Astrocyte (in vitro differentiated cells and primary cell): ENCODE results near the gene LGMN. TPM values are rescaled to one million over a fixed set of nuclear protein-coding genes. Genes with fewer than 3 reads are reported as not detected.

Experiments
- DNase-seq: peaks from one replicate; pipeline ENCODE4 v3.0.0-alpha.2; 2010; ENCODE audit warnings: low read depth
- FAIRE-seq: peaks from 2 replicates; lab custom pipeline; 2011; peaks lifted over from hg19 to GRCh38; lab: Jason Lieb, UNC
- H2AFZ ChIP-seq: 2 replicates; pipeline ENCODE4 v1.6.0; 2012; ENCODE audit warnings: low read depth, low read length, inconsistent platforms
- H3K27ac ChIP-seq: 2 replicates; pipeline ENCODE4 v1.5.1; 2011; ENCODE audit warnings: low read depth, low read length, inconsistent platforms
- H3K27me3 ChIP-seq: 2 replicates; pipeline ENCODE4 v1.6.0; 2011; ENCODE audit warnings: low read length, inconsistent platforms; ENCODE audit not compliant: insufficient read depth
- H3K36me3 ChIP-seq: 2 replicates; pipeline ENCODE4 v1.5.1; 2011; ENCODE audit warnings: low read length, inconsistent platforms; ENCODE audit not compliant: insufficient read depth
- H3K4me1 ChIP-seq: 2 replicates; pipeline ENCODE4 v1.5.1; 2011; ENCODE audit warnings: low read length, inconsistent platforms; ENCODE audit not compliant: insufficient read depth
- H3K4me2 ChIP-seq: 2 replicates; pipeline ENCODE4 v1.6.0; 2012; ENCODE audit warnings: low read length, inconsistent platforms
- H3K4me3 ChIP-seq: 2 replicates; pipeline ENCODE4 v1.5.1; 2011; ENCODE audit warnings: low read depth, mild to moderate bottlenecking, low read length, inconsistent platforms; ENCODE audit not compliant: insufficient read depth
- H3K79me2 ChIP-seq: 2 replicates; pipeline ENCODE4 v1.6.0; 2012; ENCODE audit warnings: mild to moderate bottlenecking, low read length, inconsistent platforms; ENCODE audit not compliant: insufficient read depth
- H3K9ac ChIP-seq: 2 replicates; pipeline ENCODE4 v1.6.0; 2012; ENCODE audit warnings: mild to moderate bottlenecking, low read length, inconsistent platforms
- H3K9me3 ChIP-seq: 2 replicates; pipeline ENCODE4 v1.5.1; 2012; ENCODE audit warnings: low read depth, mild to moderate bottlenecking, low read length, inconsistent platforms; ENCODE audit not compliant: insufficient read depth
- H4K20me1 ChIP-seq: 2 replicates; pipeline ENCODE4 v1.6.0; 2012; ENCODE audit warnings: low read length, inconsistent platforms; ENCODE audit not compliant: insufficient read depth
- H3K27ac Mint-ChIP-seq: one replicate; pipeline ENCODE4 v1.8.0; 2021; ENCODE audit warnings: mild to moderate bottlenecking, mixed read lengths; ENCODE audit not compliant: unreplicated experiment
- H3K27me3 Mint-ChIP-seq: one replicate; pipeline ENCODE4 v1.8.0; 2021; ENCODE audit warnings: low read depth, mixed read lengths; ENCODE audit not compliant: unreplicated experiment
- H3K36me3 Mint-ChIP-seq: one replicate; pipeline ENCODE4 v1.8.0; 2021; ENCODE audit warnings: low read depth, mixed read lengths; ENCODE audit not compliant: unreplicated experiment
- H3K4me1 Mint-ChIP-seq: one replicate; pipeline ENCODE4 v1.8.0; 2021; ENCODE audit warnings: low read depth, mixed read lengths; ENCODE audit not compliant: unreplicated experiment
- H3K4me3 Mint-ChIP-seq: one replicate; pipeline ENCODE4 v1.8.0; 2021; ENCODE audit warnings: mild to moderate bottlenecking, moderate library complexity, mixed read lengths; ENCODE audit not compliant: unreplicated experiment
- H3K9me3 Mint-ChIP-seq: one replicate; pipeline ENCODE4 v1.8.0; 2021; ENCODE audit warnings: mild to moderate bottlenecking, mixed read lengths; ENCODE audit not compliant: unreplicated experiment
- CTCF ChIP-seq: IDR thresholded peaks from 2 replicates; pipeline ENCODE4 v1.5.1; 2011; ENCODE audit warnings: low read depth, mild to moderate bottlenecking, inconsistent platforms, low read length, moderate library complexity; ENCODE audit not compliant: insufficient read depth
- EZH2 ChIP-seq: IDR thresholded peaks from 2 replicates; pipeline ENCODE4 v1.6.1; 2012; ENCODE audit warnings: mild to moderate bottlenecking, low read length, inconsistent platforms; ENCODE audit not compliant: insufficient read depth
- total RNA-seq: library from RNA; stranded (reverse); gene quantifications from 2 replicates; pipeline ENCODE4 v1.2.1, GENCODE V29; 2021

LGMN gene
- total RNA-seq, 1 donor from 2014 or later: 232 TPM

- Histone ChIP-seq H3K79me2 (no peaks in the 10 kb centered on the region), H3K27me3 (no peaks in the 10 kb centered on the region), H2AFZ (no peak overlapping the region), H3K4me1 (peaks cover 9% of the 10 kb centered on the region), H3K9me3 (no peaks in the 10 kb centered on the region), H4K20me1 (peaks cover 8% of the 10 kb centered on the region), H3K4me2 (no peak overlapping the region), H3K36me3 (peaks cover 3% of the 10 kb centered on the region), H3K9ac (no peak overlapping the region), H3K27ac (no peak overlapping the region), H3K4me3 (no peak overlapping the region)
- no peak overlapping the region for H3K27ac Mint-ChIP-seq
- H3K4me3 Mint-ChIP-seq: no peak overlapping the region
- FAIRE-seq (no peak), DNase-seq (no peak)
- H3K4me1 Mint-ChIP-seq: peaks cover 4% of the 10 kb centered on the region
- peaks cover 45% of the 10 kb centered on the region for H3K36me3 Mint-ChIP-seq
- no peak for TF ChIP-seq EZH2
- TF ChIP-seq CTCF: no peak
- H3K9me3 Mint-ChIP-seq: peaks cover 5% of the 10 kb centered on the region
- H3K27me3 Mint-ChIP-seq: peaks cover 2% of the 10 kb centered on the region
Measured at GRCh38 chr14:92658684-92659083, 89.7 kb downstream of the LGMN start.

- no peak overlapping the region for H3K4me3 ChIP-seq
- FAIRE-seq (no peak), DNase-seq (no peak)
- Mint-ChIP-seq H3K27me3 (peaks cover 2% of the 10 kb centered on the region), H3K4me1 (peaks cover 4% of the 10 kb centered on the region), H3K4me3 (no peak overlapping the region), H3K36me3 (peaks cover 48% of the 10 kb centered on the region), H3K9me3 (peaks cover 5% of the 10 kb centered on the region), H3K27ac (no peak overlapping the region)
- no peak overlapping the region for H3K4me2 ChIP-seq
- H3K4me1 ChIP-seq: peaks cover 5% of the 10 kb centered on the region
- H3K79me2 ChIP-seq: no peaks in the 10 kb centered on the region
- no peaks in the 10 kb centered on the region for H3K9me3 ChIP-seq
- H3K9ac ChIP-seq: no peak overlapping the region
- no peak for TF ChIP-seq CTCF
- no peak for TF ChIP-seq EZH2
- no peak overlapping the region for H2AFZ ChIP-seq
- H3K36me3 ChIP-seq: peaks cover 3% of the 10 kb centered on the region
- H4K20me1 ChIP-seq: peaks cover 5% of the 10 kb centered on the region
- H3K27ac ChIP-seq: no peak overlapping the region
- H3K27me3 ChIP-seq: no peaks in the 10 kb centered on the region
Measured at GRCh38 chr14:92658160-92658559, 90.3 kb downstream of the LGMN start.

GRCh38 chr14:92657457-92658142 is 90.8 kb downstream of the LGMN start:
- H3K4me2 ChIP-seq: no peak overlapping the region
- FAIRE-seq (no peak), DNase-seq (no peak)
- Mint-ChIP-seq H3K36me3 (peaks cover 47% of the 10 kb centered on the region), H3K27me3 (peaks cover 2% of the 10 kb centered on the region), H3K27ac (no peak overlapping the region), H3K9me3 (peaks cover 2% of the 10 kb centered on the region), H3K4me1 (peaks cover 4% of the 10 kb centered on the region), H3K4me3 (no peak overlapping the region)
- H3K79me2 ChIP-seq: no peaks in the 10 kb centered on the region
- no peak overlapping the region for H3K27ac ChIP-seq
- H3K4me3 ChIP-seq: no peak overlapping the region
- H3K9ac ChIP-seq: no peak overlapping the region
- no peaks in the 10 kb centered on the region for H3K9me3 ChIP-seq
- no peak for TF ChIP-seq CTCF
- no peak for TF ChIP-seq EZH2
- no peak overlapping the region for H2AFZ ChIP-seq
- peaks cover 5% of the 10 kb centered on the region for H4K20me1 ChIP-seq
- H3K36me3 ChIP-seq: peaks cover 3% of the 10 kb centered on the region
- peaks cover 2% of the 10 kb centered on the region for H3K4me1 ChIP-seq
- H3K27me3 ChIP-seq: no peaks in the 10 kb centered on the region
